HG03066 (cell line): ENCODE measurements around the gene SPATA20.

Experiments used
- ATAC-seq: cut with Tn5 transposase; IDR thresholded peaks from one replicate; pipeline ENCODE4 v1.9.1; 2021; ENCODE audit warnings: low read depth; ENCODE audit not compliant: unreplicated experiment

SPATA20 gene

DNA sequence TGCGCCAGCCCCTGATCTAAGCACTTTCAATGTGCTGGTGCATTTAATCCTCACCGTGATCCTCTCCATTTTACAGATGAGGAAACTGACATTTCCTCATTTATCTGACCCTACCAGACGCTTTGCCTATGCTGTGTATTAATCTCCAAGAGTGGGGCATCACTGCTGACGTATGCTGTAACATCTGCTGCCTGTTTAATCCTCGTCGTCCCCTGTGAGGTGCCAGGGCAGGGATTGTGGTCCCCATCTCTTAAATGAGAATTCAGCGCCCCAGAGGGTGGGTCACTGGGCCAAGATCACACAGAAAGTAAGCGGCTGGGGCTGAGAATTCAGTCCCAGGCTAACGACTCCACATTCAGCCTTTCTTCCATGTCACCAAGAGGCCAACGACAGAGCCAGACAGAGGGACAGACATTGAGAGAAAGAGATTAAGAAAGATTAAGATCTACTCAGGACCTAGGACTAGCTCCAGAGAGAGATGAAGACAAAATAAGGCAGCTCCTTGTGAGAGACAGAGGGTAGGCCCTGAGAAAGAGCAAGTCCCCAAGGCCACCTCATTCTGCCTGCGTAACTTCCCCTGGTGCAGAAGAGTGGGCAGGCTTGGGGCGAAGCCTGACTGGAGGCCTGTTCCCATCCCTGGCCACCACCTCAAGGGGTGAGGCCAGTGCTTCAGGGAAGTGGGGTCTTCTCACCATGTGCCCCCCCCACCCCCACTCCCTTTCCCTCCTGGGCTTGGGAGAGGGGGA, 27.1 kb downstream of the SPATA20 start:
- ATAC-seq: no peak

DNA sequence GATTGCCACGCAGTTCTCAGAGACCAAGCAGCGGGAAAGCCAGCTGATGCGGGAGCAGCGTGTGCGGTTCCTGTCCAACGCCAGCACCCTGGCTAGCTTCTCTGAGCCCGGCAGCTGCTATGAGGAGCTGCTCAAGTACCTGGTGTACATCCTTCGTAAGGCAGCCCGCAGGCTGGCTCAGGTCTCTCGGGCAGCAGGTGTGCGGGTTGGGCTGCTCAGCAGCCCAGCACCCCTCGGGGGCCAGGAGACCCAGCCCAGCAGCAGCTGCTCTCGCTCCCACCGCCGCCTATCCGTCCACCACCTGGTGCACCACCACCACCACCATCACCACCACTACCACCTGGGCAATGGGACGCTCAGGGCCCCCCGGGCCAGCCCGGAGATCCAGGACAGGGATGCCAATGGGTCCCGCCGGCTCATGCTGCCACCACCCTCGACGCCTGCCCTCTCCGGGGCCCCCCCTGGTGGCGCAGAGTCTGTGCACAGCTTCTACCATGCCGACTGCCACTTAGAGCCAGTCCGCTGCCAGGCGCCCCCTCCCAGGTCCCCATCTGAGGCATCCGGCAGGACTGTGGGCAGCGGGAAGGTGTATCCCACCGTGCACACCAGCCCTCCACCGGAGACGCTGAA, 28.7 kb downstream of the SPATA20 start:
- ATAC-seq: no peak

DNA sequence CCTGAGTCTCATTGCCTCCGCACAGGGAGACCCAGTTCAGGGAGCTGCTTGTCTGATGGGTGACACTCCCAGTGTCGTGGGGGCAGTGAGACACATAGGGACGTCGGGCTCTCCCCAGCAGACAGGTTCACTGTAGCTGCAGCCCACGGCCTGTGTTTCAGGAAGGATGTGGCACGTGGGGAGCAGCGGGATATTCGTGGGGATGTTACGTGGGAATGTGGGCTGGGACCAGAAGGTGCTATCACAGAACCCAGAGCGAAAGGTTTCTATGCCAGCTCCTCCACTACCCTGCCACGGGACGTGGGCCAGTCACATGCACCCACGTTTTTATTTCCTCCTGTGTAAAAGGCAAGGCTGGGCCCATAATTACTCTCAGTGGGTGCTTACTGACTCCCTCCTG, 29.9 kb downstream of the SPATA20 start:
- no peak for ATAC-seq

DNA sequence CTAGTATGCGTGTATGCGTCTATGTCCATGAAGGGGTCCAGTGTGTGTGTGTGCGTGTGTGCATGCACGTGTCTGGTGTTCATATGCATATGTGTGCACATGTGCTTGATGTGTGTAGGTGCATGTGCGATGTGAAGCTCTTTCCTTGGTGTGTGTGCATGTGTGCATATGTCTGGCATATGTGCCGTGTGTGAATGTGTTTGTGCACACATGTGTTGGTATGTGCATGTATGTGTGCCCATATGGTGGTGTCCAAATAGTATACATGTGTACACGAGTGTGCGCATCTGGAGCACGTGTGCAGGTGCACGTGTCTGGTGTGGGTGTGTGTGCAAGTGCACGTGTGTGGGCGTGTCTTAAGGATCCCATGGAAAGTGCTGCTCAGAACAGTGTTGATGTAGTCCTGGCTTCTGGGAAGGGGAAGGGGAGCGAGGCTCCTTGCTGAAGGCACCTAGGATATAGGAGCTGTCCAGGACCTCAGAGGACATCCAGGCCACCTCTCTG, 30.5 kb downstream of the SPATA20 start:
- no peak for ATAC-seq

DNA sequence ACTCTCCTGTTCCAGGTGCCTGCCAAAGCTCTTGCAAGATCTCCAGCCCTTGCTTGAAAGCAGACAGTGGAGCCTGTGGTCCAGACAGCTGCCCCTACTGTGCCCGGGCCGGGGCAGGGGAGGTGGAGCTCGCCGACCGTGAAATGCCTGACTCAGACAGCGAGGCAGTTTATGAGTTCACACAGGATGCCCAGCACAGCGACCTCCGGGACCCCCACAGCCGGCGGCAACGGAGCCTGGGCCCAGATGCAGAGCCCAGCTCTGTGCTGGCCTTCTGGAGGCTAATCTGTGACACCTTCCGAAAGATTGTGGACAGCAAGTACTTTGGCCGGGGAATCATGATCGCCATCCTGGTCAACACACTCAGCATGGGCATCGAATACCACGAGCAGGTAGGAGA, 31.2 kb downstream of the SPATA20 start:
- no peak for ATAC-seq

DNA sequence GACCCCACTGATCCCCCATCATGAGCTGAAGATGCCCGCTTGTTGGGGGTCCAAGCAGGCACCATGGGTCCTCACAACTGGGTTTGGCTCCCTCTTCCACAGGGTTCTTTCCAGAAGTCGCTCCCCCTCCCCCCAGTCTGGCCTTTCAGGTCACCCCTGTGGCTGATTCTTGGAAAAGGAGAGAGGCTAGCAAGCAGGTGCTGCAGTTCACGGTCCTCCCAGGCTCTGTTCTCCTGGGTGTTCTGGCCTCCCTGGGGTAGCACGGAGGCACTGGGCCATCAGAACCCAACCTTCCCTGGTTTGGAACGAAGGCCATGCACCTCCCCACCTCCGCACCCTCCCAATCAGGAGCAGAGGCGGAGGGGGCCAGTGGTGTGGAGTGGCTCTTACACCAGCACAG, 32.4 kb downstream of the SPATA20 start:
- no peak for ATAC-seq

DNA sequence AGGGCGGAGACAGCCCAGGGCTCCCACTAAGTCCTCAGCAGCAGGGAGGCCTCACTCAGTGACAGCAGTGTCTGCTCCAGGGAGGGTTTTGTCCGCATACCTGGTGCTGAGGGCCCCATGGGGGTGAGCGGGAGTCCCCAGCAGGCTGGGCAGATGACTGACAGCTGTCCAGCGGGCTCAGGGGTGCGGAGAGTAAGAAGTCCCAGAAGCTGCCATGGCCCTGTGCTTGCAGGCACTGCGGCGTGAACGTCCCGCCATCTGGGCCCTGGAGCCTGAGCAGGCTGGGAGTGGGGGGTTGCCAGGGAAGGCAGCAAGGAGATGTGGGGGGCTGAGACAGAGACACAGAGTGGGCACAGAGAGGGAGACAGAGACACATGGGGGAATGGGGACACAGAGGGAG, 33.7 kb downstream of the SPATA20 start:
- ATAC-seq: no peak

DNA sequence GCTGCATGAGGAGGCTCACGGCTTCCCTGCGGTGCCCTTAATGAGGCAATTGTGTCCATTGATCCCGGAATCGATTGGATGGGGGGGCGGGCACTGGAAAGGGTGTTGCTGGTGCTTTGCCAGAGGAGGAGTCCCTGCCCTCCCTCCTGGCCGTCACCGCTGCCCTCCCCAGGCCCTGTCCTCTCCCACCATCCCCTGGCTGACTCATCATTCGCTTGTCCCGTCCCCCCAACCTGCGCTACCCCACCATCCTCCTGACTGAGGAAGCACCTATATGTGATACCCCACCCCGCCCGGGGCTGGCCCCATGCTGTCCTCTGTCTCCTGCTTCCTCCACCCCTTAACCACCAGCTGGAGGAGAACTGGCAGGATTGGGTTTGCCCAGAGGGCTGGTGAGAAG, 34.3 kb downstream of the SPATA20 start:
- ATAC-seq: no peak

DNA sequence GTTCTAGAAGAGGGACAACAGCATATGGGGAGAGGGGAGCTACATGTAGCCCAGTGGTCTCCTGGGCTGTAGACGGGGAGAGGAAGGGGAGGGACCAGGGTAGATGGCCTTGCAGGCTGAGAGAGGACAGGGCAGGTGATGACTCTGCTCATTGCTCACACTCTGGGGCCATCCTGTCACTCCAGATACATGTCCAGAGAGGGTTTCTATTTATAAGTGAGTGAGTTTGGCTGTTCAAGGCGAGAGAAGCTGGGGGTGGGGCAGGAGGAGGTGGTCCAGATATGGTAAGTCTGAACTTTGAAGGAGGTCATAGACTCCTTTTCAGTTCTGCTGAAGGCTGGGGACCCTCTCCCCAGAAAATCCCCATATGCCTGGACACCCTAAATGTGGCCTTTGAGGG, 35.8 kb downstream of the SPATA20 start:
- ATAC-seq: no peak

DNA sequence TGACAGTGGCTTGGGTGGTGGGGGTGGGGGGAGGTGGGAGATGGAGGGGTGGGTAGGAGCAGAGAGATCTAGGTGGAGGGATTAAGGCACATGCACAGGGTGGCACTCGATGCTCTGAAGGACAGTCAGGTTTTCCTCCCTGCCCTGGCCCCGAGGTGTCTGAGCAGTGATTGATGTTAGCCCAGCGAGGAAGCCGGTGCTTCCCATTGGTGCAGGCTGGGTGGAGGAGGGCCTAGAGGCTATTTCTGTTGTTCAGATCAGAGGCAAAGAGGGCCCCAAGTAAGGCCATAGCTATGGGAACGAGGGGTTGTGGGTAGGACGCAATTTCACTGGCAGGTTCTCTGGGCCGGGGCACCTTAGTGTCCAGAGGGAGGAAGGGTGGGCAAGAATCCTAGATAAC, 36.7 kb downstream of the SPATA20 start:
- ATAC-seq: no peak

DNA sequence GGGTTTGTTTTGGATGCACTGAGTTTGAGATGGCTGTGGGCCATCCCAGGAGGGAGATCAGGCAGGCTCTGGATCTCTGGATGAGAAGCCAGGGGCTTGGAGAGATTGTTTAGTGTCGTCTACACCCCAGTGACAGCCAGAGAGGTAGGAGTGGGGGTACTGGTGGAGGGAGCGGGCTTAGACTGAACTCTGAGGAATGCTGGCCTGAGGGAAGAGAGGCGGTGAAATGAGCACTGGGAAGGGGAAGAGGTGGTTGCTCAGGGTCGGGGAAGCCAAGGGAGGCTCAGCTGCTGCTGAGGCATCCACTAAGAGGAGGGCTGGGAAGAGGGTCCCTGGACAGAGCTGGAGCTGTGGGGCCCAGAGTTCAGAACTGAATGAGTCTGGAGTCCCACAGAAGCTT, 37.1 kb downstream of the SPATA20 start:
- no peak for ATAC-seq

DNA sequence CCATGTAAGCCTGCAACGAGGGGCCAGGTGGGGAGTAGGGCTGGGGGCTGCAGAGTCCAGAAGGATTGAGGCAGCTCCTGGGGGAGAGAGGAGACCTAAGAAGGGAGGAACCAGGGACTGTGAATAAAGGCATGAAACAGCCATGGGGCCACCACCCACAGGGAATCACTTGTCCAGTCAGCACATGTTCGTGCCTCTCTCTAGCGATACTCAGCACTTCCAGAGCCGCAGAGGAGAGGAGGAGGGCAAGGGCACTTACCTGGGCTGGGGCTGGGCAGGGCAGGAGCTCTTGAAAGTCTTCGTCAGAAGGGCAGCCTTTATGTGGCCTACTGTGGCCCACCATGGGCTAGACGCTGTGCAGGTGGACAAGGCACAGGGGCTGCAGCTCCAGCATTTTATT, 37.8 kb downstream of the SPATA20 start:
- ATAC-seq: no peak

DNA sequence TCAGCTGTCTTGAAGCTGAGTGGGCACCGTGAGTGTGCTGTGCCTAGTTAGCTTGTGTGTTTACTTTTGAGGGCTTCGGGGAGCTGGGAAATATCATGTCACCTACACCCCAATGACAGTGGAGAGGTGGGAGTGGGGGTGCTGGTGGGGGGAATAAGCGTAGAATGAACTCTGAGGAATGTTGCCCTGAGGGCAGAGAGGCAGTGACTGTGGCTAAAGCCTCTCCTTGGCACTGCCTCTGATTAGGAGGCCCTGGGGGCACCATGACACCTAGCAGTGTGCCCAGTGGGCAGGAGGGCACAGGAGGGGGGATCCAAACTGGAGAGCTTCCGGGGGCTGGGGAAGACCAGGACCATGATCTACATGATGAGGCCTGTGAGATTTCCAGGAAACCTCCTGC, 38.4 kb downstream of the SPATA20 start:
- no peak for ATAC-seq

DNA sequence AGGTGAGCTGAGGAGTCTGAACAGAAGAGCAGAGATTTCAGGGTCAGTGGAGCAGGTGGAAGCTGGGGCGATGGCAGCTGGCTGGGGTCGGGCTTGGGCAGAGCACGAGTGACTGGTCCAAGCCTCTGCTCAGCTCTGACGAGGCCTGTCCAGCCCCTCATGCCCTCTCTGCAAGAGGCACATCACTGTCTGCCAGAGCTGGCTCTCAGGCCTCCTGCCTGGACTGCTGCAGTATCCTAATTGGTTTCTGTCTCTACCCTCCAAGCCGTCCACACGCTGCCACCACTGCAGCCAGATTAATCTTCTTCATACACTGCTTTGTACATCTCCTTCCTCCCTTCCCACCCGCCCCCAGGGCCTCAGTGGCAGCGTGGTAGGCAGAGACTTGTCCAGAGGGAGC, 38.9 kb downstream of the SPATA20 start:
- no peak for ATAC-seq

DNA sequence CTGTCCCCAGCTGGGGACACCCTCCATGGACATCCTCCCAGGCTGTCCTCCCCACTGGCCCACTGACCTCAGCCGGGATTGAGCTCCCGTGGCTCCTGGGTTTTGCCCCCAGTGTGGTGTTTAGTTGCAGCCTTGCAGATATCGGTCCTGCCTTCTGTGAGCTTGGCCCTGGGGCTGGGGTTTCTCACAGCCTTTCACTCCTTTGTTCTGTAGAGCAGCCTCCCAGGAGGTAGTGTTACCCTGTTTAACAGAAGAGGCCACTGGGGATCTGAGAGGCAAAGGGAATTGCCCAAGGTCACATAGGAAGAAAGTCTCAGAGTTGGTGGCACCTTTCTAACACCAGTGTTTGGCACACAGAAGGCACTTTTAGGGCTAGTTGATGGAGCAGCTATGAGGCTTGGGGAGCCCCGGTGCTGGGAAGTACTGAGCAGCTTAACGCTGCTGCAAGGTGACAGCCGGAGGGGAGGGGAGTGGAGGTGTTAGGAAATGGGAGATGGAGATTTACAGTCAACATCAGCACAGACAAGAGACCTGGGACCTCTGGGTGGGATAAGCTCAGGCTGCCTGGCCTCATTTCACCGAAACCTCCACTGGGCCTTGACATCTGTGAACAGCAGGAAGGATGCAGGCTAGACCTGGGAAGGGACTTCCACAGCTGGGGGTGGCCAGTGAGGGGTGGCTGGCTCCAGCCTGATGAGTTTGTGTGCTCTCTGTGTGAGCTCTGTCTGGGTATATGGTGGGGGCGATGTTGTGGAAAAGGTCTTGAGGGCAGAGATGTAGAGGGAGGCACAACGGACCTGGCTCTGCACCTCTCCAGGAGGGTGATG, 39.7 kb downstream of the SPATA20 start:
- ATAC-seq: no peak

DNA sequence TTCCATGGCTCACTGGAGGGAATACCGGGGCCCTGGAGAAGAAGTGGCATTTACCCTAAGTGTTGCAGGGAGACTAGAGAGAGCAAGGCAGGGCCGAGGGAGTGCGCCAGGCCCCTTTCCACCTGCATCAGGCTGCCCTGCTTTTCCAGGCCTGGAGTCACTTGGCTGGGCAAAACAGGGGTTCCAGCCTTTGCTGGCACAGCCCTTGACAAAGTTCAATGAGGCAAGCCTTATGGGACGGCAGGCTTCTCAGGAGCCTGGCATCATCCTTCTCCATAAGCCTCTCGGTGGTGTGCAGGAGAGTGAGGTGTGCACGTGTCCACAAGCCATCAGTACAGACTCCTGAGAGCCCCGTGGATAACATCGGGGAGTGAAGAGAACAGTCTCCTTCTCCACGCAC, 40.6 kb downstream of the SPATA20 start:
- no peak for ATAC-seq

DNA sequence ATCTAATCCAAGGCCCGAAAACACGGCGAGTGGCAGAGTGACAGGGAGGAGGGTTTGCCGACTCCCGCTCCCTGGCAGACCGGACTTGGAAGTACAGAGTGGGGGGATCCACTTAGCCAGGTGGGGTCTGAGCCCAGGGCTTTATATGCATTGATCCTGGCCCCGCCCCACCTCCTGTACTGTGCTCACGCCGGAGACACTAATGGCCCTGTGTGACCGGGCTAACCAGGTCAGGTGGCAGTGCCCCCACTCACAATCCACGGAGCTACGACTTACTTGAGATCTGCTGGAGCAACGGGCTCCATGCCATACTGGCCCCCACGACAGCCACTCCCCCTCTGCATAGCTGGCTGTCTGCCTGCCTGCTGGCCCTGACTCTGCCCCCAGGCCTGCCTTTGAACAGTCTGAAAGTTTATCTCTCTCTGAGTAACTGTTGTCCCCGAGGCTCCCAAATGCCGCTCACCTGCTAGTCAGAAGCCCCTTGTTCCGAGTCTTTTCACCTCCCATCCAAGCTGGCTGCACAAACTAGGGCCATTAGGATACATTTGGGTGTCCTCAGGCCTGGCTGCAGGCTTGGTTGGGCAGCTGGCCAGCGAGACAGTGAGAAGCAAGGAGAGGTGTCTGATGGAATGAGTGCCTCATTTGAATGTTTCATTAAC, 41.5 kb downstream of the SPATA20 start:
- ATAC-seq: no peak

DNA sequence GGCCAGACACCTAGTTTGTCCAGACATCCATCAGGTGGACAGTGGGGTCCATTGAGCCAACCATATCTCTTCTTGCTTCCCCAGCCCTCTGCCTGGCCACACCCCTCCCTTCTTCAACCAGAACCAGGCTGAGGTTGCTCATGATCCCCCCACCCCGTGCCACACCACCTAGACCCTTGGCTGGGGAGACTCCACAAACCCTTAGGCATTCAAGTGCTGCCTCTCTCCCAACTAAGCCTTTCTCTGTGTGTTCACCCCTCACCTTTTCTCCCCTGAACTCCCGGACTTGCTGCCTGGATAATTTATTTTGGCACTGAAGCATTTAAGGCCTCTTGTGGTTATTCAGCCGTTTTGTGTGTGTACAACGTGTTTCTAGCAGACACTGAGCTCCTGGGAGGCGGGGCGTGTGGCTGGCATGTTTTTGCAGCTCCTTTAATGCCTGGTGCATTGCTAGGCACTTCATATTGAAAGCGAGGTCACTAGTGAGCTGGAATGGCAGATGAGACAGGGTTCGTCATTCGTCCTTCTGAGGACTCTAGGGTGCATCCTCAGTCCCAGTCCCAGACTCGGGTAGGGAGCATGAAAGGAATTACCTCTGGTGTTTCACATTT, 42.2 kb downstream of the SPATA20 start:
- no peak for ATAC-seq

DNA sequence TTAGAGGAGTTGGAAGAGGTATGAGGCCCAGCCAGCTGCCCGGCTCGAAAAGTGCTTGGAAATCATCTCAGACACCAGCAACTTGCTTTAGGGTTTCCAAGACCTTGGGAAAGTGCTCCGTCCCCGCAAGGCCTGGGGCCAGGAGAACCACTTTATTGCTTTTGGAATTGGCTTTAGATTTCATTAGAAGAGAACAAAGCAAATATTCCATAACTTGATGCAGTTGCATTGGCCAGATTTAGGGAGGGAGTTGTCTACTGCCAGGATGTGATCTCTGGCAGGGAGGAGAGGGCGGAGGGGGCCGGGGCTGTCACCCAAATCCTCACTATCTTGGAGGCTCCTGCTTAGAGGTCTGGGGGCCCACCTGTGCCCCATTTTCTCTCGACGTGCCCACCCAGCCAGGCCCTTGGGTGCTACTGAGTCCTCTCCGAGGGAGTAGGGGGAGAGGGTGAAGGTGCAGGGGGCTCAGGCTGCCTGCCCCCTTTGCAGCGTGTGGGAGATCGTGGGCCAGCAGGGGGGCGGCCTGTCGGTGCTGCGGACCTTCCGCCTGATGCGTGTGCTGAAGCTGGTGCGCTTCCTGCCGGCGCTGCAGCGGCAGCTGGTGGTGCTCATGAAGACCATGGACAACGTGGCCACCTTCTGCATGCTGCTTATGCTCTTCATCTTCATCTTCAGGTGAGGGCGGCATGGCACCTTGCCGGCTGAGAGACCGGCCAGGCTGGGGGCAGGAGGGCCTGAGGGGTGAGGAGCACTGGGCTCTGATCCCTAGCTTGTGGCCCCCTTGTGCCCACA, 44.2 kb downstream of the SPATA20 start:
- no peak for ATAC-seq

DNA sequence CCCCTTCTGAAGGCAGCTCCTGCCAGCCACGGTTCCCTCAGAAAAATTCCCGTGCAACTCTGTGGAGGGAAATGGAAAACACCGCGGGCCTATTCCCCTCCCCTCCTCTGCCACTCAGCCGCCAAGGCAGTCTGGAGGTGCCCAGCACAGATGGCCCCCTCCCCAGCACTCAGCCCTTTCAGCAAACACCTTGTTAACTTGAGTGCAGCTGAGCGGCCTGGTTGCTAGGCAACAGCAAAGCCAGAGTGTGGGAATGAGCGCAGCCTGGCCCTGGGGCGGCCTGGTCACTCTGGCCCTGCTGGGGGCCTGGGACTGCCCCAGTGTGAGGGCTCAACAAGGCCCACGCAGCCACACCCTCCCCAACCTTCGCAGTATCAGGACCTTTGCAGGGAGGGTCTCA, 46.3 kb downstream of the SPATA20 start:
- no peak for ATAC-seq
